ENCODE results near the gene CAPN14. TPM values are rescaled to one million over a fixed set of nuclear protein-coding genes. Genes with fewer than 3 reads are reported as not detected.

Gene CAPN14
- total RNA-seq, 2 donors from 2014 or later = 0.60 to 0.65 TPM

DNA sequence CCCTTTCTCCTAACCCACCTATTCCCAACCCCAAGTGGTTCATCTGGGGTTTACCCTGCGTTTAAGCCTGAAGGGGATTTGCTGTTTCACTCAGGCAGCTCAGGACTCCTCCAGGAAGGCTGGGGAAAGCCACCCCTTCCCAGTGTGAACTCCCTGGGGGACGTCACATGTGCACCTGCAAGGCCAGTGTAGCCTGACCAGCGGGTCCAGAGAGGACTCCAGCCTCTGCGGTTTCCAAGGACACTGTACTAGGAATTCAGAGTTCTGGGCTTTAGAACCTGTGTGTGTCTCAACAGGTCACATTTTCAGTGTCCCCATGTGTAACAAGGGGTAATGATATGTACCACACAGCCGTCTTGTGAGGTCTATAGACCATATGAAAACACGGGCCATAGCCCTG is 34.5 kb upstream of the CAPN14 start:
- H3K4me3 Mint-ChIP-seq = no peak overlapping the region
- ATAC-seq (replicated peaks in 1 of 2) (no peak), DNase-seq (no peak)
- H3K27me3 Mint-ChIP-seq (ENCODE audit: low read depth) = no peaks in the 10 kb centered on the region
- no peak overlapping the region for H3K27ac Mint-ChIP-seq
- H3K4me1 Mint-ChIP-seq (ENCODE audit: low read depth) = no peaks in the 10 kb centered on the region
- no peaks in the 10 kb centered on the region for H3K36me3 Mint-ChIP-seq (ENCODE audit: insufficient read depth in 2 of 2)
- H3K9me3 Mint-ChIP-seq = no peaks in the 10 kb centered on the region

DNA sequence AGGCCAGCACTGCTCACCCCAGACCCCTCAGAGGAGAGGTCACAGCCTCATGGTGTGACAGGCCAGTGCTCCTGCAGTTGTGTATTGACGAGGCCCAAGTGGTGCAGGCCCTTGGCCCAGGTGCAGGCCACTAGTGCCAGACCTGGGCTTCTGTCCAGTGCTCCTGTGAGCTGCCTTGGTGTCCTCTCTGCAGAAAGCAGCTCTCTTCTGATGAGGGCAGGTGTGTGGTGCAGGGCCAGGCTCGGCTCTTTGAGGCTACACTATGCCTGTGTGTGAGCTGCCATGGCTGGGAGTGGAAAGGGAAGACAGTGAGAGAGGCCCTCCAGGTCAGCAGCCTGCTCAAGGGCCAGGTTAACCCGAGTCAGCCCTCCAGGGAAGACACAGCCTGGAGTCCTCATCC is 33.7 kb upstream of the CAPN14 start:
- H3K4me3 Mint-ChIP-seq = no peak overlapping the region
- no peaks in the 10 kb centered on the region for H3K36me3 Mint-ChIP-seq (ENCODE audit: insufficient read depth in 2 of 2)
- H3K4me1 Mint-ChIP-seq (ENCODE audit: low read depth) = no peaks in the 10 kb centered on the region
- DNase-seq (no peak), ATAC-seq (replicated peaks in 1 of 2) (no peak)
- no peak overlapping the region for H3K27ac Mint-ChIP-seq
- no peaks in the 10 kb centered on the region for H3K9me3 Mint-ChIP-seq
- H3K27me3 Mint-ChIP-seq (ENCODE audit: low read depth) = no peaks in the 10 kb centered on the region

DNA sequence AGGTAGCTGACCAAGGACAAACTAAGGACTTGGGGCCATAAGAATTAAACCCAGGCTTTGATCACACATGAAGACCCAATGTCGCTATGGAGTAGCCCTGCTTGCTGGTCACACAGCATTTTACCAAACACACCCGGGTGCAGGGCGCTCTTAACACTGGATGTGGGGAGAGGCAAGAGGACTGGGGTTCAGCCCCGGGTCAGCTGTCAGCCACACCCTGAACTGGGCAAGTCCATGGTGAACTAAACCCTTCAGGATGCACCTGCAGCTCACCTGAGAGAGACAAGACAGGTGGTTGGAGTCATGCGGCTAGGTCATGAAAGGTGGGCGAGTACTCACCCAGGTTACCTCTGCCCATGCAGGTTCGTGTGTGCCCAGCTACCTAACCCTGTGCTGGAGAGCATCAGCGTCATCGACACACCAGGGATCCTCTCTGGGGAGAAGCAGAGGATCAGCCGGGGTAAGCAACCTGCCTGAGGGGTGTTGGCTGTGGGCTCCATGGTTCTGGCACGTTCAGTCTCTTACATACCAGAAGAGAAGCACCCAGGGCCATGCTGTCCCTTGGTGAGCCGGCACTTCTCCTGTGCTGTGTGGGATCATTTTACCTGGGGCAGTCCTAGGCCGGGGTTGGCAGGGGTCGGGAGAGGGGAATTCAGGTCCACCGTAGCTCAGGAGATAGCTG is 31.8 kb upstream of the CAPN14 start:
- DNase-seq (no peak), ATAC-seq (replicated peaks in 1 of 2) (no peak)
- no peaks in the 10 kb centered on the region for H3K36me3 Mint-ChIP-seq (ENCODE audit: insufficient read depth in 2 of 2)
- no peaks in the 10 kb centered on the region for H3K9me3 Mint-ChIP-seq
- no peak overlapping the region for H3K4me3 Mint-ChIP-seq
- H3K4me1 Mint-ChIP-seq (ENCODE audit: low read depth) = no peaks in the 10 kb centered on the region
- no peak overlapping the region for H3K27ac Mint-ChIP-seq
- no peaks in the 10 kb centered on the region for H3K27me3 Mint-ChIP-seq (ENCODE audit: low read depth)

DNA sequence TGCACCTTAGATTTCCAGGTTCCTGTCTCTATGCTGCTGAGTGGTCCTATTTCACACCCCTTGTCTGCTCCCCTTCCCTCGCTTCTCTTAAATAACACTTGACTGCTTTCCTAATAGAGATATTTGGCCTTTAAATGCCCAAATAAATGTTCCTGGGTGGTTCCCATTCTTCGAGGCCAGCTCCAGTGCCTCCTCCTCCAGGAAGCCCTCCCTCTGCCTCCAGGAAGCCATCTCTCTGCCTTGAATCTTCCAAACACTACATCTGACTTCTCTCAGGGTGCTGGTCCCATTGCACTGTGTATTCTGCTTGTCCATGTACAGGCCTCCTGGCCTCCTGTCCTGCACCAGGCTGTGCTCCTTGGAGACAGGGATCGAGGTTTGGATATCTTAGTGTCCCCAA is 30.8 kb upstream of the CAPN14 start:
- Mint-ChIP-seq H3K27me3 (ENCODE audit: low read depth) (no peaks in the 10 kb centered on the region), H3K4me3 (no peak overlapping the region), H3K9me3 (no peaks in the 10 kb centered on the region), H3K27ac (no peak overlapping the region), H3K36me3 (ENCODE audit: insufficient read depth in 2 of 2) (no peaks in the 10 kb centered on the region), H3K4me1 (ENCODE audit: low read depth) (no peaks in the 10 kb centered on the region)
- ATAC-seq (replicated peaks in 1 of 2) (no peak), DNase-seq (no peak)

DNA sequence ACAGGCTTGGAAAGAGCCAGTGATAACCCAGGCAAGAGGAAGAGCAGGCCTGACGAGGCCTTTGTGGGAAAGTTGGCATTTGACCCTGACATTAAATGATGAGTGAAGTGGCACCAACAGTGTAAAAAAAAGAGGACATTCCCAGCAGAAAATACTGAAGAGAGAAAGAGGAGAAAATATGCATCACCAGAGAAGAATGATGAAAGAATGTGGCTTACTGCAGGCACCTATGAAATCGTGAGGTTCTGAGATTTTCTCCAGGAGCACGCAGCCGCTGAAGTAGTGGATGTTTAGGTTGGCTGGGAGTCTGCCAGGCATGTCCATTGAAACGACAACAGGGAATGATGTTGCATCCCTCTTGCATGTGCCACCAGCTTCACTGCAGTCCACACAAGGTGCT is 30.4 kb upstream of the CAPN14 start:
- Mint-ChIP-seq H3K9me3 (no peaks in the 10 kb centered on the region), H3K27me3 (ENCODE audit: low read depth) (no peaks in the 10 kb centered on the region)
- ATAC-seq (replicated peaks in 1 of 2) = no peak

DNA sequence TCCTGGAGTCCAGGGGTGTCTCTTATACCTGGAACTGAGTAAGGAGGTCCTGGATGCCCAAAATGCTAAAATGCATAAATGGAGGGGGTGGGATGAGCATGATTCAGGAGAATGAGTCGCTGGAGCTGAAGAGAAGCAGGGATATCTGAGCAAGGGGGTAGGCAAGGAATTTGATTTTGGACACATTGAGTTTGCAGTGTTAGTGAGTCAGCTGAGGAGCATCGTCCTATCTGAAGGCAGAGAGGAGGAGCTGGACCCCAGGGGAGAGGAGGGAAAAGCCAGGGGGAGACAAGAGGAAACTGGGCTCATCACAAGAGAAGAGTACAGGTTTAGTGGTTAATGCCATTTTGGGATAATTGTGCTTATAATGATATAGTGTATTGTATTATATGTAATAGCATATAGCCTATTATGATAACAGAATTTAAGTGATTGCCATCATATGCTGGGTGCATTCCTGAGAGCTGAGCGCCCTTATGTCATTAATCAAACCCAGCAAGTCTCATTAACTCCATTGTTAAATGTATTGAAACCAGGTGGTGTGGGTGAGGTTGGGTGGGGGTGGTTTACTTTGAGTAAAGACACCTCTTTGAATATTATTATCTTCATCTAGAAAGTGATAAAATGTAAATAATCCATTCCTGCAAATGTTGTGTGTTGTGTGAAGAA is 29.0 kb upstream of the CAPN14 start:
- ATAC-seq (replicated peaks in 1 of 2) (no peak), DNase-seq (no peak)
- Mint-ChIP-seq H3K4me1 (ENCODE audit: low read depth) (no peaks in the 10 kb centered on the region), H3K27me3 (ENCODE audit: low read depth) (no peaks in the 10 kb centered on the region), H3K4me3 (no peak overlapping the region), H3K27ac (no peak overlapping the region), H3K9me3 (no peaks in the 10 kb centered on the region), H3K36me3 (ENCODE audit: insufficient read depth in 2 of 2) (no peaks in the 10 kb centered on the region)

More for the DNA sequence above, 30.4 kb upstream of the CAPN14 start:
- Mint-ChIP-seq H3K4me1 (ENCODE audit: low read depth) (no peaks in the 10 kb centered on the region), H3K4me3 (no peak overlapping the region), H3K36me3 (ENCODE audit: insufficient read depth in 2 of 2) (no peaks in the 10 kb centered on the region), H3K27ac (no peak overlapping the region)
- no peak for DNase-seq

DNA sequence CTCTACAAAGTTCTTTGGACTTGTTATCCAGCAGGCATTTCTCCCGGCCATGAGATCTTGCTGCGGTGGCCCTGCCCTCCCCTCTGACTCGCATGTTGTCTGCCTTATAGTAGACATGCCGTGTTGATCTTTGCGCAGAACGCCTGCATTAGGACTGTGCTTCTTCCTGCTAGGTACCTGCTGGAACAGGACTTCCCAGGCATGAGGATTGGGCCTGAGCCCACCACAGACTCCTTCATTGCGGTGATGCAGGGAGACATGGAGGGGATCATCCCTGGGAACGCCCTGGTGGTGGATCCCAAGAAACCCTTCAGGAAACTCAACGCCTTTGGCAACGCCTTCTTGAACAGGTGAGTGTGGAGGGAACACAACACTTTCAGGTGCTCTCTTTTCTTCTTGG is 26.8 kb upstream of the CAPN14 start:
- H3K9me3 Mint-ChIP-seq = no peaks in the 10 kb centered on the region
- no peaks in the 10 kb centered on the region for H3K27me3 Mint-ChIP-seq (ENCODE audit: low read depth)
- no peaks in the 10 kb centered on the region for H3K36me3 Mint-ChIP-seq (ENCODE audit: insufficient read depth in 2 of 2)
- no peaks in the 10 kb centered on the region for H3K4me1 Mint-ChIP-seq (ENCODE audit: low read depth)
- no peak overlapping the region for H3K27ac Mint-ChIP-seq
- DNase-seq (no peak), ATAC-seq (replicated peaks in 1 of 2) (no peak)
- no peak overlapping the region for H3K4me3 Mint-ChIP-seq

DNA sequence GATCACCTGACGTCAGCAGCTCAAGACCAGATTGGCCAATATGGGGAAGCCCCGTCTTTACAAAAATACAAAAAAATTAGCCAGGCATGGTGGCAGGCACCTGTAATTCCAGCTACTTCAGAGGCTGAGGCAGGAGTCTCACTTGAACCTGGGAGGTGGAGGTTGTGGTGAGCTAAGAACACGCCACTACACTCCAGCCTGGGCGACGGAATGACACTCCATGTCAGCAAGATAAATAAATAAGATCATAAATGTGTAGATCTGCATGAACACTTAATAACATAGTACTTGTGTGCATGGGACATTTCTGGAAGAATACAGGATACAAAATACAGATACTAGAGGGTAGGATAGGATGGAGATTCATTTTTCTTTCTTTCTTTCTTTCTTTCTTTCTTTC is 25.7 kb upstream of the CAPN14 start:
- DNase-seq (no peak), ATAC-seq (replicated peaks in 1 of 2) (no peak)
- H3K4me1 Mint-ChIP-seq (ENCODE audit: low read depth) = no peaks in the 10 kb centered on the region
- H3K27me3 Mint-ChIP-seq (ENCODE audit: low read depth) = no peaks in the 10 kb centered on the region
- H3K9me3 Mint-ChIP-seq = no peaks in the 10 kb centered on the region
- no peak overlapping the region for H3K27ac Mint-ChIP-seq
- no peak overlapping the region for H3K4me3 Mint-ChIP-seq
- no peaks in the 10 kb centered on the region for H3K36me3 Mint-ChIP-seq (ENCODE audit: insufficient read depth in 2 of 2)

DNA sequence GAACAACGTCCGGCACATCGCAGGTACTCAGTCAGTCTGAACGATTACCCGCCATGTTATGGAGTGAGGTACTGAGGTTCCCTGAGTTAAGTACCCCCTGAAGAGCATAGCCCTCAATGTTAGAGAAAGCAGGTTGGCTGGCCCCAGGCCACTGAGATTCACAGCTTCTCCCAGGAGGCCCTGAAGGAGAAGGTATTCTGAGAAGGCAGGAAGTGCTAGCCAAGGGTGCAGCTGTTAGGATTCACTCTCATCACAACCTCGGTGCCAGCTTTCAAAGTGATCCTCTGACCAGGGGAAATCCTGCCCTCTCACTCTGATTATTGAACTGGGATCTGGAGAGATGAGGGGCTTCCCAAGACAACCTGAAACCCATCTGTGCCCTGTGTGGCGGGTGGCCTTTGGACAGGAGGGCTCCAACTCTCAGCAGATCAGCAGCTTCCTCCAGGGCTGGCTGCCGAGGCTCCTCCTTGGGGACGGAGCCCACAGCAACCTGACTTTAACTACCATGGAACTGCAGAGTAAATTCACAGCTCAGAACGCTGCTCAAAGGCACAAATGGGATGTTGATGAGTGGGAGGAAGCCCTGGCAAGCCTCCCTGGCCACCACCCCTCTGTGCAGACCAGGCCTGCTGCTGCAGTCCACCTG is 24.4 kb upstream of the CAPN14 start:
- no peaks in the 10 kb centered on the region for H3K4me1 Mint-ChIP-seq (ENCODE audit: low read depth)
- no peaks in the 10 kb centered on the region for H3K27me3 Mint-ChIP-seq (ENCODE audit: low read depth)
- H3K27ac Mint-ChIP-seq = no peak overlapping the region
- ATAC-seq (replicated peaks in 1 of 2) = no peak
- no peaks in the 10 kb centered on the region for H3K36me3 Mint-ChIP-seq (ENCODE audit: insufficient read depth in 2 of 2)
- DNase-seq = no peak
- H3K9me3 Mint-ChIP-seq = no peaks in the 10 kb centered on the region
- H3K4me3 Mint-ChIP-seq = no peak overlapping the region

DNA sequence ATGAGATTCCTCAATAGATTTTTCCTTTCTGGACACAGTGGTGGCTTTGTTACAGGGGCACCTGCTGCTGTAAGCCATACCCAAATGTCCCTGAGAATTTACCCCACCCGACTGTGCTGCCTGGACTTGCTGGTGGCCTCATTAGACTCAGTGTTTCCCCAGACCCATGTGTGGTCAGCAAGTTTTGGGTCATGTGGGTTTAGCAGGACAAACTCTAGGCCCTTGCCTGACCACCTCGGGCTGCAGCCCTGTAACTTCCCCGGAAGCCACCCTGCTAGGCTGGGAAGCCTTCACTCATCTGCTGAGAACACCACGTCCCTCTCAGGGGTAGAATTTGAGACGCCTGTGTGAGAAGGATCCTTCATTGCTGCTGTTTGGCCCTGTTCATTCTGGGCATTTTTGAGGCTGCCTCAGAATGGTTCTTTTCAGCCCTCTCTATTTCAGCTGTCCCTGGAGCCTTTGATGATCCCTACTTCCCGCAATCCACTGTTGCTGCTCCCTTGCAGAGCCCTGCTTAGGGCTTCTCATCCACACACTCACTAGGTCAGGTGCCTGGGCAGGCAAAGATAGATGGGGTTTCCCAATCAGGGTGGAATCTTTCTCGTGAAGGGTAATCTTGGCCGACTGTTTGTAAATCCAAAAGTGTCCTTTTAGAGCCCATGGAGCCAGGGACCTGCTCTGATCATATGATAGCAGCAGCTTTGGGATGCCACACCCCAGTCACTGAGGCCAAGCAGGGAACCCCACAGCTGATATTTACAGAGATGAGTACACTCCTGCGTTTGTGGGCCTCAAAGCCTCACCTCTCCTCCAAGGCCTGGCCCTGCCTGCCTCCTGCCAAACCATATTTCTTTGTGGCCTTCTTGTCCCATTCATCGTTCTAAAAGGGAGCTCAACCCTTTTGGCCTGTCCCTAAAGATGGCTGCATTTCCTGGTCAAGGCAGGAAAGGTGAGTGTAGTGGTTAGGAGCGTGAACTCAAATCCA is 23.4 kb upstream of the CAPN14 start:
- no peaks in the 10 kb centered on the region for H3K27me3 Mint-ChIP-seq (ENCODE audit: low read depth)
- H3K4me3 Mint-ChIP-seq = no peak overlapping the region
- H3K4me1 Mint-ChIP-seq (ENCODE audit: low read depth) = no peaks in the 10 kb centered on the region
- H3K27ac Mint-ChIP-seq = no peak overlapping the region
- H3K36me3 Mint-ChIP-seq (ENCODE audit: insufficient read depth in 2 of 2) = no peaks in the 10 kb centered on the region
- no peak for ATAC-seq (replicated peaks in 1 of 2)
- H3K9me3 Mint-ChIP-seq = no peaks in the 10 kb centered on the region
- DNase-seq = no peak

DNA sequence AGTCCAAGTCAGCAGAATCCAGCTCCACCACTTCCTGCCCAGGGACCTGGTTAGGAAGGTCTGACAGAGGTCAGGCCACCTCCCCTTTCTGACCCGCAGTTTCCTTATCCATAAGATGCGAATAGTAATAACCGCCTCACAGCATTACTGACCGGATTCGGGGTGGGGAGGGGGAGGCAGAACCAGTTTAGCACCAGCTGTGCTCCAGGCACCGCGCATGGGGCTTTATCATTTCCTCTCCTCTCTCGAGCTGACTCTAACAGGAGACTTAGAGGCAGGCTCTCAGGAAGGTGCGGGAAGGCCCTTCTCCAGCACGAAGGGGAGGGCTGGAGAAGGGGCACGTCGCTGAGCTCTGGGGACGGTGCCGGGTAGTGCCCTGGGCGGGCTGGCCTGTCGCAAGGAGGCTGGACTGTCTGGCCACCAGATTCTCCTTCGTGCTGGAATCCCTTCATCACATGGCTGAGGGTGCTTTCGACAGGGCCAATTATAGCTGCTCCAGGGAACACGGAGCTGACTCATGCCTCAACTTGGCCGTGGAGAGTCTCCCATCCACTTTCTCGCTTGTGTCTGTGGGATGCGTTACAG is 22.4 kb upstream of the CAPN14 start:
- no peaks in the 10 kb centered on the region for H3K27me3 Mint-ChIP-seq (ENCODE audit: low read depth)
- no peak overlapping the region for H3K27ac Mint-ChIP-seq
- H3K4me1 Mint-ChIP-seq (ENCODE audit: low read depth) = peaks cover 8% of the 10 kb centered on the region
- ATAC-seq (replicated peaks in 1 of 2) (no peak), DNase-seq (no peak)
- H3K4me3 Mint-ChIP-seq = no peak overlapping the region
- H3K36me3 Mint-ChIP-seq (ENCODE audit: insufficient read depth in 2 of 2) = no peaks in the 10 kb centered on the region
- H3K9me3 Mint-ChIP-seq = no peaks in the 10 kb centered on the region

DNA sequence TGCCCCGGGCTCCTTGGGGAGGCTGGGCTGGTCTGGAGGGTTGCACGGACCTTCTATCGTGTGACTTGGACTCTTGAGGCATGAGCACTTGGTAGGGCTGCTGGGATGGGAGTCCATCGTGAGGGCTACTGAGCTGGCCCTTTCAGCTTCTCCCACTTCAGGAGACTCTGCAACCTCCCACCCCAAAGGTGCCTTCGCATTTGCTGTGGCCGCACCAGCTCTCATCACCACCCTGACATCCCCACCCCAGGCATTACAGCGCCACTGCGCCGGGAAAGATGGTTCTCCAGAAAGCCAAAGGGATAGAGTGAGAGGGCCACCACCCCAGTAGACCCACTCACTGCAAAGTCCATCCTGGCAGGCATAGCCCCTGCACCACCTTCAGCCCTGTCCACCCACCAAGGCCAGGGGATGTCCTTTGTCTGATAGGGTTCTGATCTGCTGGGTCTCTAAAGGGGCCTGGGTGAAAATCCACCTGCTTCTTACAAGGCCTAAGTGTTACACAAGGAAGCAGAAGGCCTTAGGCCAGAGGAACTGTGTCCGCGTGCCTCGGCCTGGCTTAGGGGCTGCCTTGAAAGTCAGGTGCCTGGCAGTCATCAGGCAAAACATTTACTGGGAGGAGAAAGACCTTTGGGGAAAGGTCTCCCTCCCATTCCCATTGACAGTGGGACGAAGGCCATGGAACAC is 21.7 kb upstream of the CAPN14 start:
- no peaks in the 10 kb centered on the region for H3K27me3 Mint-ChIP-seq (ENCODE audit: low read depth)
- DNase-seq (no peak), ATAC-seq (replicated peaks in 1 of 2) (no peak)
- H3K4me1 Mint-ChIP-seq (ENCODE audit: low read depth) = peaks cover 8% of the 10 kb centered on the region
- H3K36me3 Mint-ChIP-seq (ENCODE audit: insufficient read depth in 2 of 2) = no peaks in the 10 kb centered on the region
- H3K27ac Mint-ChIP-seq = no peak overlapping the region
- H3K9me3 Mint-ChIP-seq = no peaks in the 10 kb centered on the region
- no peak overlapping the region for H3K4me3 Mint-ChIP-seq
